Brain microvascular endothelial cell (primary cell): ENCODE measurements around the gene CTAGE15.
"Not testable (repeated sequence)": the region's sequence is repeated elsewhere in the genome, so short reads cannot be mapped to it uniquely, and the experiment has no call there.

Experiments
- DNase-seq: peaks from one replicate; pipeline ENCODE4 v3.0.0-alpha.2; 2020
- H3K27ac ChIP-seq: fragments of 250-450 bp; sonication (Bioruptor Pico); 2 replicates; pipeline ENCODE4 v1.5.1; 2020; ENCODE audit warnings: mild to moderate bottlenecking, moderate library complexity
- H3K27me3 ChIP-seq: fragments of 250-450 bp; sonication (Bioruptor Pico); replicated peaks from 2 replicates; pipeline ENCODE4 v1.5.1; 2020; ENCODE audit warnings: mild to moderate bottlenecking
- H3K36me3 ChIP-seq: fragments of 250-450 bp; sonication (Bioruptor Pico); replicated peaks from 2 replicates; pipeline ENCODE4 v1.5.1; 2020; ENCODE audit warnings: mild to moderate bottlenecking
- H3K4me3 ChIP-seq: 2 replicates; pipeline ENCODE4 v1.5.1; 2011; ENCODE audit warnings: low read depth, mild to moderate bottlenecking, control low read depth, low read length, moderate library complexity
- CTCF ChIP-seq: IDR thresholded peaks from 2 replicates; pipeline ENCODE4 v1.5.1; 2011; ENCODE audit warnings: low read depth, mild to moderate bottlenecking, moderate library complexity, low read length, control low read depth, inconsistent platforms; ENCODE audit errors: missing control alignments
- in situ Hi-C: cut with HindIII; loops from 2 replicates; pipeline ENCODE4 v1.10.0; 2017; ENCODE audit warnings: low sequenced_read_pairs, low pct_ligation_motif_present

The CTAGE15 gene, protein sequence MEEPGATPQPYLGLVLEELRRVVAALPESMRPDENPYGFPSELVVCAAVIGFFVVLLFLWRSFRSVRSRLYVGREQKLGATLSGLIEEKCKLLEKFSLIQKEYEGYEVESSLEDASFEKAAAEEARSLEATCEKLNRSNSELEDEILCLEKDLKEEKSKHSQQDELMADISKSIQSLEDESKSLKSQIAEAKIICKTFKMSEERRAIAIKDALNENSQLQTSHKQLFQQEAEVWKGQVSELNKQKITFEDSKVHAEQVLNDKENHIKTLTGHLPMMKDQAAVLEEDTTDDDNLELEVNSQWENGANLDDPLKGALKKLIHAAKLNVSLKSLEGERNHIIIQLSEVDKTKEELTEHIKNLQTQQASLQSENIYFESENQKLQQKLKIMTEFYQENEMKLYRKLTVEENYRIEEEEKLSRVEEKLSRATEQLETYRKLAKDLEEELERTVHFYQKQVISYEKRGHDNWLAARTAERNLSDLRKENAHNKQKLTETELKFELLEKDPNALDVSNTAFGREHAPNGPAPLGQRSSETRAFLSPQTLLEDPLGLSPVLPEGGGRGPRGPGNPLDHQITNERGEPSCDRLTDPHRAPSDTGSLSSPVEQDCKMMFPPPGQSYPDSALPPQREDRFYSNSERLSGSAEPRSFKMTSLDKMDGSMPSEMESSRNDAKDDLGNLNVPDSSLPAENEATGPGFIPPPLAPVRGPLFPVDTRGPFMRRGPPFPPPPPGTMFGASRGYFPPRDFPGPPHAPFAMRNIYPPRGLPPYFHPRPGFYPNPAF

GRCh38 chr7:143571501-143571900 is at the start of gene CTAGE15:
Gene CTAGE15 (plus strand): TSS chr7:143571801. CDS start chr7:143571818, 17 bp downstream.
- H3K27ac ChIP-seq, H3K27me3 ChIP-seq, in situ Hi-C loops, H3K4me3 ChIP-seq, H3K36me3 ChIP-seq, DNase-seq: not testable (repeated sequence)

DNA sequence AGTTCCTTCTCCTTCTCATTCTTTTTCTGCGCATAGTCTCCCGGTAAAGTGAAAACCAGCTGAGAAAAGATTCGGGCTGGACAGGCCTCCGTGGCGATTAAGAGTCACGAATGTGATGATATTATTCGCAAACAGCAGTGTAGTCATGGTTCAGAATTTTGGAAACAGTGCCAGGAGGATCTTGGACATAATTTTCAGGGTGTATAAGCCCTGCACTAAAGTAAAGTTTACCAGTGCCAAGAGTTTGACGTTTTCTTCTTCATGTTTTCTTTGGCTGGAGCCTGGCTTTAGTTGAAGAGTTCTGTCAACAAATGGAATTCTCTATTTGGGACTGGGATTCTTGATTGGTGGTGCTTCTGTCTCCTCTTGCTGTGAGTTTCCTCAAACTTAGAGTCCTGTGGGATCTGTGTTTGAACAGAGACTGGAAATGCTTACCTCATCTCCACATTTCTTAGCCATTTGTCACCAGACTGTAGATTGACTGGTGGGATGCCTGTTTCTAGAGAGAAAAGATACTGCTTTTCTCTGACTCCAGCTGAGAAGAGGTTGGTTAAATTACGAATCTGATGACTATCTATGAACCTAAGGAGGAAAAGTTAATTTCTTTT is 49.2 kb upstream of the CTAGE15 start:
- H3K27me3 ChIP-seq, H3K27ac ChIP-seq, in situ Hi-C loops, H3K36me3 ChIP-seq, H3K4me3 ChIP-seq: not testable (repeated sequence)
- DNase-seq: peak; percentile 89

GRCh38 chr7:143531169-143531926 is 40.3 kb upstream of the CTAGE15 start:
- DNase-seq, in situ Hi-C loops, H3K27ac ChIP-seq, H3K36me3 ChIP-seq, H3K27me3 ChIP-seq, H3K4me3 ChIP-seq: not testable (repeated sequence)

DNA sequence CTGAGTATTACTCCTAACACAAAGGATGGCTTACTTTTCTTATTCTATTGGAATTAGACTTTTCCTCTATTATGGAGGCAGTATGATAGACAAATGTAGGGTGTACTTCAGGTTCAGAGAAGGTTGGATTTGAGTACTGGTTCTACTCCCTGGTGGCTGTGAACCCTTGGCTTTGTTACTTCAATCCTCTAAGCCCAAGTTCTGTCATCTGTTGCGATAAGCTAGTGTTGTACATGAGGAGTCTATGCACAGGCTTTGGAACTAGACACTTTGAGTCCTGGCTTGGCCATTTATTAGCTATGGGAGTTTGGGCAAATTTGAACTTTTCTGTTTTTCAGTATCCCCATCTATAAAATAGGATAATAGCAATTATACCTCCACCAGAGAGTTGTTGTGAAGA is 39.7 kb upstream of the CTAGE15 start:
- DNase-seq, H3K27ac ChIP-seq, H3K4me3 ChIP-seq, H3K27me3 ChIP-seq, in situ Hi-C loops, H3K36me3 ChIP-seq: not testable (repeated sequence)

- DNase-seq: peak; percentile 22
- H3K36me3 ChIP-seq, in situ Hi-C loops, H3K4me3 ChIP-seq, H3K27ac ChIP-seq, H3K27me3 ChIP-seq: not testable (repeated sequence)
Observed at GRCh38 chr7:143533213-143533839, 38.3 kb upstream of the CTAGE15 start.

GRCh38 chr7:143536443-143536842 is 35.2 kb upstream of the CTAGE15 start:
- H3K27ac ChIP-seq, H3K4me3 ChIP-seq, H3K27me3 ChIP-seq, in situ Hi-C loops, DNase-seq, H3K36me3 ChIP-seq: not testable (repeated sequence)

- H3K4me3 ChIP-seq, H3K27ac ChIP-seq, H3K36me3 ChIP-seq, DNase-seq, in situ Hi-C loops, H3K27me3 ChIP-seq: not testable (repeated sequence)
Observed at GRCh38 chr7:143543288-143544038, 28.1 kb upstream of the CTAGE15 start.

GRCh38 chr7:143555968-143556367 is 15.6 kb upstream of the CTAGE15 start:
- DNase-seq, H3K27ac ChIP-seq, H3K4me3 ChIP-seq, H3K36me3 ChIP-seq, in situ Hi-C loops, H3K27me3 ChIP-seq: not testable (repeated sequence)

DNA sequence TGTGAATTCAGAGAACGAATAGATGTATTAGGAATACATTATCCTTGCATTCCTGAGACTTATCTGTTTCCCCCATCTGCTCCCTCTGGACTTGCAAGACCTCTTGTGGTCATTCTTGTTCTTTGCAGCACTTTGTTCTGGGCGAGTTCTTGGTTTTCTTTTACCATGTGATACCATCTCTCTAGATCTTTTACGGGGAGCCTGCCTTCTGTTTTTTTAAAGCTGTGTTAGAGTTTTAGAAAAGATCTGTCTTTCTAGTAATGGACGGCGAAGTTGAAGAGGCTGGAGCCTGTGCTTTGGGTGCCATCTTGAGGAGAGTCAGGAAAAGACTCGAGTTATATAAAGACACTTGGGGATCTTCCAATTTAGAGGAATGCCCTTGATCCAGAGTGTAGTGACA is 8.3 kb upstream of the CTAGE15 start:
- in situ Hi-C loops, H3K4me3 ChIP-seq, H3K27me3 ChIP-seq, H3K36me3 ChIP-seq, H3K27ac ChIP-seq: not testable (repeated sequence)
- peak; percentile 77 for DNase-seq
- peak; percentile 10 for TF ChIP-seq CTCF

GRCh38 chr7:143566001-143566400 is 5.6 kb upstream of the CTAGE15 start:
- H3K4me3 ChIP-seq, H3K36me3 ChIP-seq, H3K27ac ChIP-seq, H3K27me3 ChIP-seq, DNase-seq, in situ Hi-C loops: not testable (repeated sequence)

GRCh38 chr7:143588183-143588582 is 16.6 kb downstream of the CTAGE15 start:
- H3K27me3 ChIP-seq, H3K36me3 ChIP-seq, H3K27ac ChIP-seq, DNase-seq, in situ Hi-C loops, H3K4me3 ChIP-seq: not testable (repeated sequence)

DNA sequence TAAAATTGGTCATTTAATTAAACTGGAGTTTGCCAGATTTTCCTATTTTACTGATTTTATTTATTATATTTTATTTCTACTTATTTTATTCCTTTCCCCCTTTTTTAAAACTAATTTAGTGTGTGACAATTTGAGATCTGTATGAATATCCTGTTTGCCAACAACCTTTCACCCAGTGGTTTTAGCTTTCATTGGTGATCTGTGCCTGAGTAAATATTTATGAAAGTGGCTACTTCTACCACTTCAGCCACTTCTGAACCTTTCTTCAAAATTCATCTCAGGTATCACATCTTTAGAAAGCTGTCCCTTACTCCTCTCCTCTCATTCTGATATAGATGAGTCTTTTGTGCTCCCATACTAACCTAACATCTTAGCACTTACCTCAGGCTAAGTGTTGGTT is 18.3 kb downstream of the CTAGE15 start:
- H3K27me3 ChIP-seq, H3K4me3 ChIP-seq, in situ Hi-C loops, H3K27ac ChIP-seq, H3K36me3 ChIP-seq, DNase-seq: not testable (repeated sequence)
